GM19452 (cell line): ENCODE data around the gene VCAN.

Experiments used
- ATAC-seq: cut with Tn5 transposase; IDR thresholded peaks from one replicate; pipeline ENCODE4 v1.9.1; 2021; ENCODE audit not compliant: unreplicated experiment

Gene VCAN

DNA sequence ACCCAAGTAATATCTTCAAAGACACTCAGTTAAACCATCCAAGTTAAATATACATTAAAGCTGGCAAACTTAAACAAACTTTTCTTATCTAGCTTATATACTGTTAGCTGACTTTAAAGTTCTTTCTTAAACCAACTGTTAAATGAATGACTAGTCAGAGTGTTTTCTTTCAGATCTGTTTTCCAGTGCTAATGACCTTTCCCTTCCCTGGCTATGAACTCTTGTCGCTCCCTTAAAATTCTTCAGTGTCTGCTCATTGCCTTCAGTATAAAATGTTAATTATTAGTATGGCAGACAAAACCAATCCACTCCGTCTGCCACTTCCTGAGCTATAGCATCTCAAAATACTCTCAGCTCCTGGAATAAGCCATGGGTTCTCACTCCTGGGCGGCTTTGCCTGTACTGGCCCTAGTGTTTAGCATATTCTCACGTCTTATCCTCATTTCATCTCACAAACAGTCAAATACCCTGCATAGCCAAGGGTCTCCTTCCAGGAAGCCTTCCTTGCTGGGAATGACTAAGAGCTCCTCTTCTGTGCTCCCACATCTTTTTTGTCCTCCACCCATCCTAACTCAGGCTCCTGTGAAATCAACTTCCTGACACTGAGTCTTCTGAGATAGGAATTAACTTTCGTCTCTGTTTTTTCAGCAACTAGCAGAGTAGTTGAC is 87.7 kb downstream of the VCAN start:
- ATAC-seq: no peak

DNA sequence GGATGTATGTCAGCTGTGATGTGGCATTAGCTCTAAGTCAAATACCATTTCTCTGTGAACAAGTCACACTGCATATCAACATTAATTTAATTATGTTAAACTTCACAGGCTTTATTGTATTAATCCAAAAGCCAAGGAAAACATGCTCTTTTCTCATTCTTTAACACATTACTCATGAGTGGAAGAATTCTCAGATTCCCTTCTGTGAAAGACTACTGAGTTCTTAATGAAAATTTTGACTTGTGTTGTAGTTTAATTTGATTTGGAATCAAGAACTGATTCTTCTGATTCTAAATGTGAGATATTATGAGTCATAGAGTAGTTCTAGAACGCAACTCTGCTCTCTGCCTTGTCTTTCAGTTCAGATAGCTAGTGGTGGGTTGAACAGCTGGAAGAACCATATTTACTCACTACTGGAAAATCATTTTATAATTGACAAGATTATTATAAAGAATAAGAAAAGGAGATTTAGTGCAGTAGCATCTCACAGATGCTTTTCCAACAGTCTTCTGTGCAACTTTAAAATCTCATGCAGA is 90.6 kb downstream of the VCAN start:
- no peak for ATAC-seq

DNA sequence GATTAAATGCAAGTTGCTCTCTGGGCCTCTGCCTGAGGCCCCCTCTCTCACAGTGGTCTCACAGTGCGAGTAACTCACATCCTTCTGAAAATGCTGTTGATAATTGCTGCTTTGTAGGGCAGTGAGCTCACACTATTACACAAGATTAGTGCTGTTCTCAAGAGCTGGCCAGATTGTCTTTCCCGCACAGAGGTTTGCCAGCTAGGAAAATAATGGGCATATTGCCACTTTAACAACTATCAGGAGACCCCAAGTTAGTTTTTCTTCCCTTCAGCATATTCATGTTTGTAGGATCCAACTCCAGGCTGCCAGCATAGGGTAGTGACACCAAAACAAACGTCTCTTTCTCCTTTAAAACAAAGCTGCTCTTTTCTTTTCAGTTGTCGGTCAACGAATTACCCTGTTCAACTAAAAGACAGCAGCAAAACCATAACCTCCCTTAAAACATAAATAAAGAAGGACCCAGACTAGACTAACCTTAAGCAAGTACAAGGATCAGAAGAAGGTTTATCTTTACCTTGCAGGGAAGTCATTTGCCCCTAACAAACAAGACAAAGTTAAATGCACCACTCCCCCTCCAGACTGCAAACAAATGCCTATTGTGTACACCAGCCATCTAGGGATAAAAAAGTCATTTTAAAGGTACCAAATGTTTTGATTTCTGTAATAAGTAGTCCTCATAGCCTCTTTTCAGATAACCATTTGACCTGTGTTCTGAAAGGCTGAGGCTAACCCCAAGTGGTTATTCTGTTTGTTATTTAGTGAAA is 91.4 kb downstream of the VCAN start:
- no peak for ATAC-seq

DNA sequence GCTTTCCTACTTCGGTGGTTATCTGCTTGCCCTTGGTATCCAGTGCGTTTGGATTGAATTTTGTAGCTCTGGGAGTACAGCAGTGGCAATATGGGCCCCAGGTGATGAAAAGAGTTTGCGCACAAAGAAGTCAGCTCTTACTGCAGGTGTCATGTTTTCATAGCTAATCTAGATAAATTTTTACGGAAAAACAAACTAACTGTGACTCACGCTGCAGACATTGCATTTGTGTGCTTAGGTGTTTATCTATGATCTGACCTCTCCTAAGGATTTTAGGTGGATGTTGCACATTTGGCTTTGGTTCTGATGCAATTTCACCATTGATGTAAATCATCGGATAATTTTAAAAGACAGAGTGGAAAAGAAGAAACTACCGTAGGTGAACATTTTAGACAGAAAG is 92.1 kb downstream of the VCAN start:
- ATAC-seq: no peak

DNA sequence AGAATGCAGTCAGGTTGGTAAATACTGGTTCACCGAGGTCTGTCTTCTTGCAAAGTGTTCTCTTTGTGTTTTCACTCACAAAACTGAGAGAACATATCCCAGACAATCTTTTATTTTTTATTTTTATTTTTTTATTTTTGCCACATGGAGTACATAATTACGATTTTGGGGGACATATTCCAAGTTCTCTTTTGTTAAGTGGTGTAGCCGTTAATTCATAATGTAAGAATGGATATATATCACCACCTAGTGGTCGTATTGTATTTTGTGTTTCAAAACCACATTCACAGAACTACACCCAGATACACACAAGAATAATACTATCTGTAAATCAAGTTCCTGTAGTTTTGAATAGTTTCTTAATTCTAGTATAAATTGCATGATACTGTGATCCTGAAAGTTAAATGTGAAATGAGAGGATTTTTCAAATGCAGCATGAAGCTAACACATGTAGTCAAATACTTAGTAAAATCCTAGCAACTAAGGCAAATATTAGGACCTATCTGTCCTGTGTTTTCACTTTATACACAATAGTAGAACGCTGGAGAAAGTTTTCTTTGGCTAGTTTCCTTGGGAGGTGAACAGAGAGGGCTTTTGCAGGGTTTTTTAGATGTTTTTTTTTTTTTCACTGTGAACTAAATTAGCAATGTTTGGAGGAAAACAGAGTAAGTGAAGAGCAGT is 92.7 kb downstream of the VCAN start:
- ATAC-seq: no peak

DNA sequence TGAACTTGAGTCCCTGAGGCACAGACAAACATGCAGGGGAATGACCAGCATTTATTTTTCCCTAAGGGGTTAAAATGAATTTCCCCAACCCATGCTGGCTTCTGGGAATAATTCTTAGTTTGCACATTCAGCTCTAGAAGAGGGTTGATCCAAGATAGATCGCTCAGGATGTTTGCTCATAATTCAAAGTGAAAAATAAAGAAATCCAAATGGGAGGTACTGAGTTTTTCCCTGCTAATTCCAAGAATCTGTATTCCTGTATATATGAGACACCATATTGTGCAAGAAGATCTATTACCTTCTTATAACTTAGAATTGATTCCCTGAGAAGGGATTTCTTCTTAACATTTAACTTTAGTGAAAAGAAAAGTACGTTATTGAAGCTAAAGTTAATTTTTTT is 96.2 kb downstream of the VCAN start:
- ATAC-seq: no peak

DNA sequence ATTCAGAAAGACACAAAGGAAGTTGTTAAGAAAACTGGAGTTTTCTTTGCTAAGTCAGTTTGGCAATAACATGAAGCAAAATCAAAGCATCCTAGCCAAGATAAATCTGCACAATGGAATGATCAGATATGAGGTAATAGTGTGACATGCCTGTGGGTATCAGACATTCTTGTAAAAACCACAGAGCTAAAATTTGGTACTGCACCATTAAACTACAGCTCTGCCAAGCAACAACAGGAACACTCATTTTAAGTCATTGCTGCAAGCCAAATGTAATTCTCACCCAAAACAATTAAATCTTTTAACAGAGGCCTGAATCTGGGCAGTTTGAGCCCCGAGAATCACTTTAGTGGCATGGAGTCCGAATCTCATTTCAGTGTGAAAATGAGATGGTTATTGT is 96.6 kb downstream of the VCAN start:
- ATAC-seq: no peak

DNA sequence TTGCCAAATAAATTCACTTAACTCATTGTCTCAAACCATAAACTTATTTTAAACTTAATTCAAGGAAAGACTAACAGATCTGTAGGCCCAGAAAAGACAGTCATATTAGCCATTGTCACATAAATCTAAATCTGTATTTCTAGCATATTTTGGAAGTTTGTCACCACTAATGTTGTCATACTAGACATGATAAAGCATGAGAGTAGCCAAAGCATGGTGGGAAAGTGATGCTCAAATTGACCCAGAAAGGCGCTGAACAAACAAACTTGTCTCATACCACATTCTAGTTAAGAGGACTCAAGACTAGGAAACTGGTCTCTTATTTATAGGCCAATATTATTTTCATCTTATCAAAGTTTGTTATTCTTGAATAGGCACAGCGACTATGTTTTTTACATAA is 99.4 kb downstream of the VCAN start:
- no peak for ATAC-seq

DNA sequence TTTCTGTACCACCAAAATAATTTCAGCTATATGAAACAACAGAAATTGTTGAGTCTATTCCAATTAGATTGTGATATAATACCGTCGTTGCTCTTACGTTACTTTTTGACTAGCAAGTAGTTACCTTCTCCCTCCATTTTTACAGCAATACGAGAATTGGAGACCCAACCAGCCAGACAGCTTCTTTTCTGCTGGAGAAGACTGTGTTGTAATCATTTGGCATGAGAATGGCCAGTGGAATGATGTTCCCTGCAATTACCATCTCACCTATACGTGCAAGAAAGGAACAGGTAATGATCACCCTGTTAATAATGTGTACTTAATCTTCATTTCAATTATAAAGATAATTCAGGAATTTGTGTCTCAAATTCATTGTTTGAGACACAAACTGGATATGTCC is 100.7 kb downstream of the VCAN start:
- ATAC-seq: no peak

DNA sequence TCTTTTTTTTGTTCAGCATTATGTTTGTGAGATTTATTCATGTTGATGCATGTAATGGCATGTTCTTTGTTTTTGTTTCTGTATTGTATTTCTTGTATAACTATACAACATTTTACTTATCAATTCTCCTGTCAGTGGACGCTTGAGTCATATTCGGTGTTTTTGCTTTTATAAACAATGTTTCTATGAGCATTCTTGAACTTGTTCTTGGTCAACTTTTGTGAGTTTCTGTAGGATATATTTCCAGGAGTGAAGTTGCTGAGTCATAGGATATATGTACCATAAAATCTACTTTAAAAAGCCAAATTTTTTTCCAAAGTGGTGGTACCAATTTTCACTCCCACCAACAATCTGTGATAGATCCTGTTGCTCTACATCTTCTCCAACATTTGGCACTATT is 104.8 kb downstream of the VCAN start:
- no peak for ATAC-seq

DNA sequence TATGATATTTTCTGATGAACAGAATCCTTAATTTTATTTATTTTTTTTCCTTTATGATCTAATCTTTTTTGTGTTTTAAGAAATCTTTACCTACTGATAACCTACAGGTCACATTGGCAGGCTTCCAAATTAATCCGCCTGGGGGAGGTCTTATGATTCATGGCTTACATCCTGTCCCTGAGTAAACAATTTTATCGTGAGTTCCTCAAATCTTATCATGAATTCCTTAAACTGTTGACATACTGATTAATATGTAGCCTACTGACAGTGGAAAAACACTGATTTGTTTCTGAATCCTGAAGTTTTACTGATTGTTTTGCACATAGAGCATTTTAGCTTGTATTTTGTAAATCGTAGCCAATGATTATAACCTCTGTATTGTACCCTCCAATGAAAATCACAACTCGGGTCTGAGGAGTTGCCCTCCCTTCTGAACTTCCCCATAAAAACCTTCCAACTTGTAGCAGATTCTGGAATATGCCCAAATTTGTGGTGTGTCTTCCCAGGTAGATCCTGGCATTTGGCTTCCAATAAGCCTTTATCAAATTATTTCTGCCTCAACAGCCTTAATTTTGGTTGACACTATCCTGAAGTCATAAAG is 105.6 kb downstream of the VCAN start:
- ATAC-seq: no peak

DNA sequence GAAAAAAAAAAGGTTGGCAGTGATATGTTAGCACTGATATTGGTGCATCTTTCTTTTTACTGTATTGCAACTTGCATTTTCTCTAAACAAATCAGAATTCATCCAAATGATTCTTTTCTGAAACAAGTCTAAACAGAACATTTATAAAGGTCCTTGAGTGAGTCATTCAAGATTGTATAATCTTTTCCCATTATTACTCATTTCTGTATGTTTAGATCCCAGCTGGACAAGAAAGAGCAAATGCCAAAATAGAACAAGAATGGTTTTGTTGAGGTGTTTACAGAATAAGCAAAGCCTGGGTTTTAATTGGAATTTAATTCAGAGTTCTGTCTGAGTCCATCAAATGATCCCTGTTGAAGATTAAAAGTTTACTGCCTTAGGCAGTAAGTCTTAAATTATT is 112.3 kb downstream of the VCAN start:
- no peak for ATAC-seq

DNA sequence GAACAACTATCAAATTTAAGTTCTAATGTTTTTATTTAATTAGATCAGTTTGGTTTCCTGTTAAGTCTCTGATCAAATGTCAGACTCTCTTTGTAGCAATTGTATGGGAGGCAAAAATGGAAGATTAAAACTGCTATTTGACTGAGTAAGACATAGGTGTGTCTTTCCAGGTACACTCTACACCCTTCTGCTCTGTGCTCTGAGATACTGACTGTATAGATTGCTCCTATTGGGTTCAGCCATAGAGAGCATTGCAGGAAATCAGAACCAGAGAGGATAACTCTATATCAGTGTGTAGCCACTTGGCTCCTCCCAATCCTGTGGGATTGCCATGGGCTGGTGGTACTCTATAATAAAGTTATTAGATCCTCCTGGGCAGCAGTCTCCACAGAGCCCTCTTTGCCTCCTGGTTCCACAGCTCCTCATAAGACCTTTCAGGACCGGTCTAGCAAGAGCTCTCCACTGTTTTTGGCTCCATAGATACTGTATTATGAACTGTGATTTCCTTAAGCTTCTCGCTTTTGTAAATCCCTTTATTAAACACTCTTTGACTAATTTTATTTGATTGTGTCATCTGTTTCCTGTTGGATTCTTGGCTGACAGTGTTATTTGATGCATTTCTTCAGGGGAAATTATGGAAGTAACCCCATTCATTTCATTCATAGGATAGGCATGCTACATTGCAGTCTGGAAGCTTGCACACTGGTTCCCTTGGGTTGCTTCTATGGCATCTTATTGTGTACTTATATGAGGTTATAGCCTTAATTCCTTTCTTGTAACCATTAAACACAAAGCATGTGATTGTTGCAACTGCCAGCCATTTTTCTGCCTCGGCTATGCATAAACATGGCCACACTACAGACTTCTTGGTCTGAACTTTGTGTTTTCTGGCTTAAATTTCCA is 115.6 kb downstream of the VCAN start:
- no peak for ATAC-seq

DNA sequence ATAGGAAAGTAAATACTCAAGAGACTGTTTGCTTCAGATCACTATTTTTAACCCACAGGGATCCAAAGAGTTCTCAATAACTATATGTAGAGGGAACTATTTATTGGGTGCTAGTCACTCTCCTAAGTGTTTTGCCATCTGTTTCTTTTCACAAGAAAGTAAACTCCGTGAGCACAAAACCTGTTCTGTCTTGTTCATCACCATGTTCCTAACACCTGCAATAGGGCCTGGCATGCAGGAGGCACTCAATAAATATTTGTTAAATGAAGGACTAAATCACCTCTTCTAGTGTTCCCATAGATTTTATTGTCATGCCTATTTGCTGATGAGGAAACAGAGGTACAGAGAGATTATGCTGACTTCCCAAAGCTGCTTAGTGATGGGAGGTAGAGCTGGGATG is 118.2 kb downstream of the VCAN start:
- ATAC-seq: no peak

DNA sequence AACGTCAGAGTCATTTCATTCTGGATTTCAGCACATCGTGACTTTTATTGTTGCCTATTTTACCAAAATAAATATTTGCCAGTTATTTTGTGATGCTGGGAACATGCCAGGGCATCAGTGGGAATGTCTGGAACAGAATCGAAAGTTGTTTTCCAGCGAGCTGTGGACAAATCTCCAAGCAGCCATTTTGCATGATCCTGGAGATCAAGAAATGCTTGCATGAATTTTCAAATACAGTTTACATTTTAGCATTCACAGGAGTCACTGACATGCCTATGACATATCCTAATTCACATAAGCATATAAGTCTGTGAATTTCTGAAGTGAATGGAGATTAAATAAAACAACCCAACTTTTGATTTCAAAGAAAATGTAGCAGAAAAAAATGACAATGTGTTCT is 119.4 kb downstream of the VCAN start:
- no peak for ATAC-seq

DNA sequence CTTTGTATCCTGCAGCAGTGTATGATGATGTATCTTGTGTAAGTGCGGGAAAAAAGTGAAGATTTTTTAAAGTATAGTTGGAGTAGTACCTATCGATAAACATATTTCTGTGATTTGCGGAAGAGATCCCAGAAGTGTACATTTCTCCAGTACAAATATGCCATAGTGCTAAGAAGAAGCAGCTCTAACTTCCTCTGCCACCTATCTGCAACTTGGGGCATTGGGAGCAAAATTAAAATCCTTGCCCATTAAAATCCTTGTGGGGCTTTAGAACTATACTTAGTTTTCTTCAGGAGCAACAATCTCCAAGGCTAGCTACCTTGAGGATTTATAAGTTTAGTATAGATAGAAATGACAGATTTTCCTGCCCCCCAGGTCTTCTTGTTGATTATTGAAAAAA is 123.7 kb downstream of the VCAN start:
- ATAC-seq: no peak

DNA sequence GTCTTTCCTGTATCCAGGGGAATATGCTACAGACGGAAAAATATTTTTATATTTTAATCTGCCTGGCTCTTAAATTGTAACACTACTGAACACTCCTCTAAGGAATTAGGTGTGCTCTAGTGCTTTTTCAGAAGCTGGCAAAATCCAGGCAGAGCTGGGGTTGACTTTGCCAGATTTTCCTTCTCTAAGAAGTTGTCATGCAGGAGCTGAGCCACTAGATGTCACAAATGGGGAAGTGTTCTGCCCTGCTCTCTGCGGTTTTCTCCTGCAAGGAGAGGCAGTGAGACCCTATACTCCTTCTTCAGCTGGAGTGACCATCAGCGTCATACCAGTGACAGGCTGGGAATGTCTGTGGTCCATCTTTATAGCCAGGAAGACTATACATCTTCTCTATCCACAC is 136.6 kb downstream of the VCAN start:
- no peak for ATAC-seq

DNA sequence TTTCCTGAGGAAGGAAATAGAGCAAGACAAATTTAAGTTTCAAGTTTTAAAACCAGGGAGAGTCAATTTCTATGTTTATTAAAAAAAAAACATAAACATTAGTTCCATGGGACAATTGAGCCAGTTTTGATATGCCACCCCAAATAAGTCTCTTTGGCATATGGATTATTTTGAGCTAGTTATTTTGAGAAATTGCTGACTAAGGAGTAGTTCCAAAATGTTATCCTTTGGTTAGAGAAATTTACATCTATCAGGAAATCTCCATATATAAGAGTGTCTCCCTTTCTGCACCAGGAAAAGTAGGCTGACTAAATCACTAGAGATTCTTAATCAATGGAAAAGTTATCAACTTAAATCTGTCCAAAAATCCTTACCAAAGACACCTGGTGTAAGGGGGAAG is 143.3 kb downstream of the VCAN start:
- ATAC-seq: no peak

DNA sequence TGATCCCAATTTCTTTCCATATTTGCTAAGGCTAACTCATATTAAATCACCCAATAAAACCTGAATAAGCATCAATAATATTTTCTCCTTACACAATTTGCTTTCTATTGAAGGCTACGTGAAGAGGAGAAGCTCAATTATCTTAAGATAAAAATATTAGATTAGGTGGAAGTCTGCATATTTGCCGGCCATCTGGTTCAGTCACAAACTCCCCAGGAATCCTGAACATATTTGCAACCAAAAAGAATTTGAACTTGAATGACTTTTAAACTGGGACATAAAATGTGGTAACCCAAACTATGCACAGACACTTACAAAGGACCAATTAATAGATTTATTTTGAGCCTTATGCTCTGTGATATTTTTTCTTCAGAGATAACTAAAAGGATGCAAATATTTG is 156.8 kb downstream of the VCAN start:
- ATAC-seq: no peak
